DND-41 (cell line): ENCODE results near the gene EIF3I.

Experiments used
- EZH2 ChIP-seq: IDR thresholded peaks from 3 replicates; pipeline ENCODE4 v1.6.1; 2012; ENCODE audit warnings: borderline replicate concordance, low read depth, mild to moderate bottlenecking, moderate library complexity, low read length, inconsistent platforms; ENCODE audit not compliant: severe bottlenecking
- TF ChIP-seq, protein P1 (sequence below): IDR thresholded peaks from 2 replicates; pipeline ENCODE4 v1.5.1; 2012; ENCODE audit warnings: borderline replicate concordance, low read length, moderate library complexity, mild to moderate bottlenecking; ENCODE audit not compliant: poor library complexity, severe bottlenecking; ENCODE audit errors: extremely low read depth

DNA sequence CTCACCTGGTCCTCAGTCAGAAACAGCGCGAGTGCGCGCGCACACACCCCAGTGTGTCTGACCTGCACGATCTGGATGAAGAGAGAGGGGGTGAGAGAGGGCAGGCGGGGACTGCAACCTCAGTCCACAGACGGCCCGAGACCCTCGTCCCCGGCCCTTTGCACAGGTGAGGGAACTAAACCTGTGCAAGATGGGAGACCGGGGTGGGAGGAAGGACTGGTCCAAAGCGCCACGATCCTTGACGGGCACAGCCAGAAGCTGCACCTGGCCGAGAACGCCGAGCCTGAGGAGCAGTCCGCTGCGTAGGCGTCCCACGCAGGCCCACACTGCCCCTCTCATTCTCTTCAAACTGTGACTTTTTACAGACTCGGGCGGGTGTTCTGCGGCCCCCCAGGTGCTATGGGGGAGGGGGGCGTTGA lies 17.3 kb upstream of the EIF3I start:
- no peak for TF ChIP-seq EZH2
- TF ChIP-seq, protein P1, sequence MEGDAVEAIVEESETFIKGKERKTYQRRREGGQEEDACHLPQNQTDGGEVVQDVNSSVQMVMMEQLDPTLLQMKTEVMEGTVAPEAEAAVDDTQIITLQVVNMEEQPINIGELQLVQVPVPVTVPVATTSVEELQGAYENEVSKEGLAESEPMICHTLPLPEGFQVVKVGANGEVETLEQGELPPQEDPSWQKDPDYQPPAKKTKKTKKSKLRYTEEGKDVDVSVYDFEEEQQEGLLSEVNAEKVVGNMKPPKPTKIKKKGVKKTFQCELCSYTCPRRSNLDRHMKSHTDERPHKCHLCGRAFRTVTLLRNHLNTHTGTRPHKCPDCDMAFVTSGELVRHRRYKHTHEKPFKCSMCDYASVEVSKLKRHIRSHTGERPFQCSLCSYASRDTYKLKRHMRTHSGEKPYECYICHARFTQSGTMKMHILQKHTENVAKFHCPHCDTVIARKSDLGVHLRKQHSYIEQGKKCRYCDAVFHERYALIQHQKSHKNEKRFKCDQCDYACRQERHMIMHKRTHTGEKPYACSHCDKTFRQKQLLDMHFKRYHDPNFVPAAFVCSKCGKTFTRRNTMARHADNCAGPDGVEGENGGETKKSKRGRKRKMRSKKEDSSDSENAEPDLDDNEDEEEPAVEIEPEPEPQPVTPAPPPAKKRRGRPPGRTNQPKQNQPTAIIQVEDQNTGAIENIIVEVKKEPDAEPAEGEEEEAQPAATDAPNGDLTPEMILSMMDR: no peak
